Measurements from ENCODE around the gene IER3. TPM values are rescaled to one million over a fixed set of nuclear protein-coding genes. Genes with fewer than 3 reads are reported as not detected.

Gene IER3
- total and polyA plus RNA-seq, 9 of the 15 experiments (the other 6 are each of a cell fraction or from before 2014, with no cell fraction given) = 1.5 to 30.0 (median 11.5) TPM

- no peaks in the 10 kb centered on the region for H3K9me3 ChIP-seq (replicated peaks; ENCODE audit: control insufficient read depth, insufficient read depth, low read depth, low read length)
These were observed 16.2 kb upstream of the IER3 start for GRCh38 chr6:30760549-30760948.

More at GRCh38 chr6:30760549-30760948, 16.2 kb upstream of the IER3 start:
- ATAC-seq (no peak), DNase-seq (ENCODE audit: extremely low read depth in 1 of 4, low spot score in 3 of 4) (no peak), FAIRE-seq (no peak)
- Histone ChIP-seq H2AFZ (ENCODE audit: low read depth, low read length) (no peak overlapping the region), H3K9me1 (ENCODE audit: control insufficient read depth, insufficient read depth, low read length) (no peaks in the 10 kb centered on the region), H3K79me2 (ENCODE audit: control insufficient read depth, insufficient read depth, low read length) (no peaks in the 10 kb centered on the region), H3K4me2 (ENCODE audit: insufficient read depth, low read length) (no peak overlapping the region), H3K9ac (ENCODE audit: insufficient read depth in 1 of 2, low read depth in 2 of 2, low read length in 2 of 2) (no peak overlapping the region), H4K20me1 (replicated peaks; ENCODE audit: control insufficient read depth, insufficient read depth, low read length) (no peaks in the 10 kb centered on the region), H3K4me1 (replicated peaks in 1 of 2; ENCODE audit: control insufficient read depth in 2 of 2, insufficient read depth in 2 of 2, low read length in 2 of 2) (peaks cover 7 to 16% of the 10 kb centered on the region in 2 experiments; a peak in 4 of 5 replicates), H3K27me3 (ENCODE audit: control insufficient read depth in 2 of 2, insufficient read depth in 2 of 2, low read length in 2 of 2) (no peaks in the 10 kb centered on the region), H3K36me3 (ENCODE audit: control insufficient read depth, insufficient read depth, low read length) (no peaks in the 10 kb centered on the region), H3K27ac (ENCODE audit: extremely low read depth, low read depth, low read length) (no peak overlapping the region), H3K4me3 (no peak overlapping the region)
- intact Hi-C loops (cut with micrococcal nuclease) = no loop called here
- no TSS peak for BruUV-seq (replicated peaks)
- ChIA-PET POLR2A (interaction anchor here (0.8 to 1.0 kb wide), 3 partner anchors 12 to 17 kb away, joined by 3 to 4 read pairs (median 4); no protein-coding TSS in a partner anchor), CTCF (ENCODE audit: low intra/inter-chr PET ratio) (no interaction called here)
- in situ Hi-C loops (cut with MboI) = no loop called here
- TF ChIP-seq NONO (IDR thresholded peaks at IDR 0.05; ENCODE audit: low read depth in 2 of 2, low read length in 1 of 2) = no peak
- no peak for TF ChIP-seq ZNF140 (CRISPR knock-in tag; IDR thresholded peaks at IDR 0.05)
- TF ChIP-seq SMC3 (conservative IDR thresholded peaks at IDR 0.05; ENCODE audit: insufficient read depth, low read depth, low read length) = no peak
- no peak for TF ChIP-seq ZFP91 (CRISPR knock-in tag; IDR thresholded peaks at IDR 0.05)
- no peak for TF ChIP-seq LEF1 (IDR thresholded peaks at IDR 0.05)
- no peak for TF ChIP-seq RBM14 (IDR thresholded peaks at IDR 0.05; ENCODE audit: borderline replicate concordance, insufficient read depth, low read depth, low read length)
- TF ChIP-seq ZNF395 (CRISPR knock-in tag; IDR thresholded peaks at IDR 0.05) = no peak
- TF ChIP-seq GATAD2B (IDR thresholded peaks at IDR 0.05; ENCODE audit: borderline replicate concordance) = no peak
- TF ChIP-seq SREBF2 (CRISPR knock-in tag; IDR thresholded peaks at IDR 0.05) = no peak
- no peak for TF ChIP-seq STAT5A (IDR thresholded peaks at IDR 0.05; ENCODE audit: borderline replicate concordance, low read length)
- no peak for TF ChIP-seq ATF7 (IDR thresholded peaks at IDR 0.05)
- no peak for TF ChIP-seq SREBF1 (IDR thresholded peaks at IDR 0.05; ENCODE audit: borderline replicate concordance, low read depth, low read length)
- WGBS (ENCODE audit: insufficient coverage, low coverage, missing lambda C conversion rate) = 62% methylated on average over 5 of the region's 8 CpGs
